Renal pelvis (tissue), 4 donors: ENCODE measurements around the gene ABCB6. TPM values are rescaled to one million over a fixed set of nuclear protein-coding genes. Genes with fewer than 3 reads are reported as not detected.

Experiments used
- DNase-seq: peaks from one replicate; pipeline ENCODE4 v3.0.0-alpha.2; 2013
- polyA plus RNA-seq, 3 donors: library from polyadenylated mRNA; unstranded; fragments of 120-200 nt; gene quantifications; one replicate each; pipeline ENCODE4 v1.2.1, GENCODE V29; 2013; ENCODE audit not compliant: insufficient read length in 3 of 3

ABCB6 gene
- polyA plus RNA-seq, 3 donors = 37.9 to 47.3 (median 44.8) TPM

DNA sequence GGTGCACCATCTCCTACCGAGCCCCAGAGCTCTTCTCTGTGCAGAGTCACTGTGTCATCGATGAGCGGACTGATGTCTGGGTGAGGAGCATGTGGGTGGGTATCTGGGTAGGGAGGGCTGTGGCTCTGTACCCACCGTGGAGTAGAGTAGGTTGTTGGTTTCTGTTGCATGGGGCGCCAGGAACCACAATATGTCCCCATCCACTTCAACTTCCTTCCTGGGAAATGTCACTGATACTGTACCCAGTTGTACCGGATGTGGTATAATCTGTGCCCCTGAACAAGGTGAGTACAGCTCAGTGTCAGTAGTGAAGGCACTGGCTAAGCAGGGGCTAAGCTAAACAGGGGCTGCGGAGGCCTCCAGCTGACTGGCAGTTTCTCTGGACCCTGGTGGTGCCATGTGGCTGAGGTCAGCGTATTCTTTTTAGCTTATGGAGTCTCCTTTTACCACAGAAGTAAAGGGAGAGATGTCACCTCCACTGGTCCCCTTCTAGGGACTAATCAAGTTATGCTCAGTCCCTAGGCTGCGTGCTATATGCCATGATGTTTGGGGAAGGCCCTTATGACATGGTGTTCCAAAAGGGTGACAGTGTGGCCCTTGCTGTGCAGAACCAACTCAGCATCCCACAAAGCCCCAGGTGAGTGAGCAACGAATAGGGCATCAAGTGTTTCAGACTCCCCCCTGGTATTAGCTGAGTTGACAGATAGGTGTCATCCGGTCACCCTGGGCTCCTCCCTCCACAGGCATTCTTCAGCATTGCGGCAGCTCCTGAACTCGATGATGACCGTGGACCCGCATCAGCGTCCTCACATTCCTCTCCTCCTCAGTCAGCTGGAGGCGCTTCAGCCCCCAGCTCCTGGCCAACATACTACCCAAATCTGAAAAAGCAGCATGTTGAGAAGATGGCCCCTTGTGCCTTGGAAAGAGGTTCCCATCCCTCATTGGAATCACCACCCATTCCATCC lies 29.2 kb upstream of the ABCB6 start:
- no peak for DNase-seq

DNA sequence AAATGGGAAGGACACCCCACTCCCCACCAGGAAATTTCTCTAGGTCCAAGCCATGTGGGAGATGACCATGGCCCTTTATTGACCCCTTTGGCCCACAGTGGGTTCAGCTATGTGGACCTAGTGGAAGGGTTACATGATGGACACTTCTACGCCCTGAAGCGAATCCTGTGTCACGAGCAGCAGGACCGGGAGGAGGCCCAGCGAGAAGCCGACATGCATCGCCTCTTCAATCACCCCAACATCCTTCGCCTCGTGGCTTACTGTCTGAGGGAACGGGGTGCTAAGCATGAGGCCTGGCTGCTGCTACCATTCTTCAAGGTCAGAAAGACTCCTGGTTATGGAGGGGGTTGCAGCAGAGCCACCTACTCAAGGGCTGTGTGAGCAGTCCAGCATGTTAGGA lies 27.8 kb upstream of the ABCB6 start:
- DNase-seq = no peak

DNA sequence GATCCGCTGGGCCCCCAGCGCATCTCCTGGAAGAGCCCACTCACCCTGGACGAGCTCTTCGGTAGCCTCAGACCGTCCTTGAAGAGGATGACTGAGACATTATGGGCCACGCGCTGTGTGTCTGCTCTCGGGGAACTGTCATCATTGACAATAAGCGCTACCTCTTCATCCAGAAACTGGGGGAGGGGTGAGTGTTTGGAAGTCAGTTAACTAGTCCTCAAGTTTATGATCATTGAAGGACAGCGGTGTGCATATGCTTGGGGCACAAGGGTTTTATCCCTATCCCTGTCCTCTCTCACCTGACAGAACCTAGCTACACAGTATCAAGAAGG lies 27.1 kb upstream of the ABCB6 start:
- no peak for DNase-seq

DNA sequence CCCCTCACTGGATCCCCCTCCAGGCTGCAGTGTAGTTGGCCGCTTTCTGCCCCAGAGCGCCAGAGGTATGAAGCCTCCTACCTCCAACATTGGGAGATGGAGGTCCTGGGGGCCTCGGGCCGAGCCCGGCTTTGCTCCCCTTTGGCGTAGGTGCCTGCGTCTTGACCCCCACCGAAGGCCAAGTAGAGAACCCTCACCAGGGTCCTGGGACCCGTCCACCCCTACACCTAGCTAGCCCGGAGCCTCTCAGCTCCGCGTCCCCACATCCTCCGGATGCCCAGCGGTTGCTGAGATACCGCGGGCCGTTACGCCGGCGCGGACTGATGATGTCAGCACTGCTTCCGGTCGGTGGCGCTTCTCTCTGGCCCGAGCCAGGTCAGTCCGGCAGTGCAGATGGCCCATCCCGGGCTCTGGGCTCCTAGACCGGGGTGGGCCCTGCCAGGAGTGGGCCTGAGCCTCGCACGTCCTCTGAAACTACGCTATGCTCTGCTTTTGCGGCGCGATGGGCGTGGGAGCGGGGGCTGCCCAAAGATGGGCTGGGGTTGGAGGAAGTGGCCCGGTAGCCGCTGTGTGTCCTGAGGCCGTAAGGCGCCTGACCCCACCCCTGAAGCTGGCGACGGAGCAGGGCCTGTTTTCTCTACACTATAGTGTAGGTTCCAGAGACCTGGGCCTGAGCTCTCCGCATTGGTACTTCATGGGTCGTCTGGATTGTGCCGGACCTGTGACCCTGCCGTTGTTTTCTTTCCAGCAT lies 26.6 kb upstream of the ABCB6 start, which contains the start of the genes GLB1L and STK16:
GLB1L (minus strand) TSS at position 297 of the 751 bp plus-strand sequence. CDS start 1,871 bp downstream, outside the sequence.
STK16 (plus strand) TSS at position 332 of the 751 bp plus-strand sequence. CDS start 521 bp downstream, outside the sequence.
- DNase-seq = peak; percentile 93

DNA sequence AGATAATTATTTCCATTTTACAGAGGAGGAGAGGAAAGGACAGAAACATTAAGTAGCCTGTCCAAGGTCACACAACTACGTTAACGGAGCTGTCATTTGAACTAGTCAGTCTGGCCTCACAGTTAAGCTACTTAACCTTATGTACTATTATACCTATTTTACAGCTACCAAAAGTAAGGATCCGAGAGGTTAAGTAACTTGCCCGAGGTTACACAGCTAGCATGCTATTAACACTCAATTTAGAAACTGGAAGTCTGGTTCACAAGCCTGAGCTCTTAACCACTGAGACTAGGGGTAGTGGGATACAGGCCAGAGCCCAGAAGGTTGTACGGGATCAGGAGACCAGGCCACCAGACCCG lies 26.0 kb upstream of the ABCB6 start:
- DNase-seq = no peak

DNA sequence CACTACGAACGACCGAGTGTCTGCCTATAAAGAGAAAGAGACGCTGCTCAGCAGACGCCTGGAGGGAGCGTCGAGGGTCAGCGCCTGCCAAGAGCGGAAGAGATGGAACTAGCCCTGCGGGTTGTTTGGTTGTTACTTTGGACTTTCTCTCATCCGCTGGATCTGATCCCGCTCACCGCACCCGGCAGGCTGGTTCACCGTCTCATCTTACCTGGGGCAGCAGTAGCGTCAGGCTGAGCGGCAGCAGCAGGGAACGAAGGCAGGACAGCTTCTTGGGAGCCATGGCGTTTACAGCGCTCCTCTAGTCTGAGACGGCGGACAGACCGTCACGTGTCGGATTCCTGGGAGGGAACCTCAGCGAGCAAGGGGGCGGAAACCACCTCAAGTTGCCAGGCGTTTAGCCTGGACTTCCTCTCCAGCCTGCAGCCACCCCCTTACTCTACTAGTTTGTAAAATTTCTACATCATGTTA lies 24.6 kb upstream of the ABCB6 start:
- DNase-seq = no peak

DNA sequence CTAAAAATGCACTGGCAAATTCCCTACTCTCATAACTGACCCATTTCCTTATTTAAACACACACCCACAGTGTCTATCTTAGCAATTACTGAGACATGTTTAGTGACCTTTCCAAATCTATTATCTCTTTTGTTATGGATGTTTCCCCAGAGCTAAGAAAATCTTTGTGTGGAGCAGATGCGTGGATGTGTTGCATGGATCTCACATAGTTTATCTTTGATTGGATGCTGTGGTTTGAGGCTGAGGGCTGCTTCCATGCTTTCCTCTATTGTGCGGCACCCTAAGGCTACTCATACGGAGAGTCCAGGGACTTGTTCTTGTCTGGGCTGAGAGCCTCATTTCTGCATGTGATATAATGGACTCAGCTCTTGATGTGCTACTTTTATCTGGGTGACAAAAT lies 15.6 kb upstream of the ABCB6 start:
- no peak for DNase-seq

DNA sequence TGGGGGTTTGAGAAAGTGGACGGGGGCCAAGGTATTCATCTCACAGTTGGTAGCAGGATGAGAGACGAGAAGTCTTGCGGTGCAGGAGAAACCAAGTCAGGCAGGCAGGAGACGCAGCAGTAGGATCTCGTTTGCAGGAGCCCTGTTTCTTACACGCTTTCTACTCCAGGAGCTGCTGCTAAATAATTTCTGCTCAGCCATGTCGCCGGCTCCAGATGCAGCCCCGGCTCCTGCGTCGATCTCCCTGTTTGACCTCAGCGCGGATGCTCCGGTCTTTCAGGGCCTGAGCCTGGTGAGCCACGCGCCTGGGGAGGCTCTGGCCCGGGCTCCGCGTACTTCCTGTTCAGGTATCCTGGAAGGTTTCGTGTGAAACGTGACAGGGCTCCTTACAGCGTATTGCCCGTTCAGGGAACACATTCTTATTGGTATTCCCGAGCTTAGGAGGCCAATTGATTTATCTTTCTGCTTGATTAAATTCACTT lies 11.3 kb upstream of the ABCB6 start:
- no peak for DNase-seq

DNA sequence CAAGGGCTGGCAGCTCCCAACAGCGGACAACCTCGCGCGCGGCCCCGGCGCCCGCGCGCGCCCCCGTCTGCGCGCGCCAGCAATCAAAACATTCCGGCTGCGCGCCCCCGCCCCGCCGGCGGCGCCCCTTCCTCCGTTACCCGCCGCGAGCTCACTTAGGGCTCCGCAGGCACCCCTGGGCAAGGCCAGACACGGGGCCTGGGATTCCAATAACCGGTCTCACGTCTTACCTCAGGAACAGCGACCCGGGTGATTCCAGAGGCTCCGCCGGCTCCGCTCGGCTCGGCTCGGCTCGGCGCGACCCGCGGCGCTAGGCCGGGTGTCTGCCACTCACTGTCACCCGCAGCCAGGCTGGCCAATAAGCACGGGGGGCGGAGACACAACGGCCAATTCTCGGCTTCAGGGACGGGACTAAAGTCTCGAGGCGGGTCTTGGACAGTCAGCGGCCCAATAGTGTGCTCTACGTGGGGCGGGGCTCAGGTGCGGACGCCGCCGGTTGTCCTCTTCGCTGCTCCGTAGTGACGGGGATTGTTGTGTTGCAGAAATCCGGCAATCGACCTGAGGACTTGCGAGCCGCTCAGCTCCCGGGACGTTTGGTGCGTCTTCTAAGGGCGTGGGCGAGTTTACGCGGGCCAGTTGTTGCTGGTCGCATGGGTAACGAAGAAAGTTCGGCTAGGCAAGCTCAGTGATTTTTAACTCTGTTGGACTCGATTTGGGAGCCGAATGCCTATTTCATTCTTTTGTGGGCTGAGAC lies 10.7 kb upstream of the ABCB6 start, which contains the start of the genes ANKZF1 and ATG9A:
ANKZF1 (plus strand) TSS at position 502 of the 754 bp plus-strand sequence. CDS start 452 bp downstream, outside the sequence.
ATG9A (minus strand) TSS at position 332 of the 754 bp plus-strand sequence. CDS start 1,612 bp downstream, outside the sequence.
- DNase-seq = peak; percentile 99

DNA sequence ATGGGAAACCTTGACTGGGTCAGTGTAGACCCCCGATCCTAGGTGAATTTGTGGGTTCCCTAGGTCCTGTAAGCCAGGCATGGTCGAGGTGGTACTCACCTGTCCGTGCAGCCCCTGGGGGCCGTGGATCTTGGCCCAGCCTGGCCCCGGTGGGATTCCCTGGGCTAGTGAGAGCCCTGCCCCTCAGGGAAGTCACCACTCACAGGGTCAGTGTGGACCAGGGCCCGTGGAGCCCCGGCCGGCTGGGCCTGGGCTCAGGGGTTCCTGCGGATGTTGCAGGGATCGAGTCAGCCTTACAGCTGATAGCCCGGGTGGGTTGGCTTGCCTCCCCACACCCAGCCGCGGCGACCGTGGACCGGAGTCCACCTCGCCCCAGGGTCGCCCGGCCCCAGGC lies 10.2 kb upstream of the ABCB6 start:
- no peak for DNase-seq

DNA sequence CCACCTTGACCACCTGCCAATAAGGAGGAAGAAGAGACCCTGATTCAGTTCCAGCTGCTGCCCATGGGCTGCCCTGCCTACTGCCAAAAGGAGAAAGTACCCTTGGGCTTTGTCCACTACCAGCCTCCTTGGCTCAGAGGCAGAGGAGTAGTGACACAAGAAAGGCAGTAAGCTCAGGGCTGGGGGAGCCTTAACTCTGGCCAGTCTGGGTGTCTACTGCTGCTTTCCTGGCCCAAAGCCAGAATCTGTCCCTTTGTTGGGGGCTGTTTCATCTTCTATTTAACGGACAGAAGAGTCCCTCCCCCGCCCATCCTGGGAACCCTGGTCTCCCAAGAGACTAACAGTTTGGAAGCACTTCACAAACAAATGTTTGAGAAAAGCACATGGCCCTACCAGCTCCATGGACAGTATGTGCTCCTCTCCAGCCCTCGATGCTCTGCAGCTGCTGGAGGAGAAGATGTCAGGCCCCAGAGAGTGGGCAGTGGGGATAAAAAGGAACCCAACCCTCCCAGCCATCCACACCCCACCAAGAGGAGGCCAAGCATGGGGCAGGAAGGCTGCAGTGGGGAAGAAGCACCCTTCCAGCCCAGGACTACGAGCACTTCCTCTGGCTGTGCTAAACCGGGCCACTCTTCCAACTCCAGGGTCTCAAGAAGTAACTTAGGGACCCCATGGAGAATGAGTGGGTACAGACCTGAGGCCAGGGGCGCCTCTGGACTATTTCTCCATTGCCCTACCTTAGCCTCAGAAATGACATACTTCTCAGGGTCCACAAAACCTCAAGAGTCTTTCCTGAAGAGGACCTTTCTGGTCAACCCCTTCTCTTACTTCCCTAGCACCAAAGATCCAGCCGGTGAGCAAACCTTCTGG lies 9.5 kb upstream of the ABCB6 start:
- DNase-seq = no peak

DNA sequence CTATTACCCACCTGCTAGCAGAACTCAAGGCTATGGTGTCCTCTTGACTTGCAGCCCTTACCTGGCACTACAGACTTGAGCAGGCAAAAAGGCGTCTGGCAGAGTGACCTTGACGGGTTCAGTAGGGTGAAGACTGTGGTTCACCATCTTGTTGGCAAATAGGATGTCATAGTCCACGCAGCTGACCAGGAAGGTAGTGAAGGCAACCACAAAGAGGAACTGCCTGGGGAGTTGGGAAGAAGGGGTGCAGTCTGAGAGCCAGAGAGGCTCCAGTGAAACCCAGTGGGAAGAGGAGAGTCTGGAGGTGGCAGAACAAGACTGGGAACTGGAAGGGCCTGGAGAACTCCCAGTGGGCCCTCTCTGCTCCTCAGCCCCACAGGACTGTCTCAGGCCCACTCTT lies 6.6 kb upstream of the ABCB6 start:
- no peak for DNase-seq

DNA sequence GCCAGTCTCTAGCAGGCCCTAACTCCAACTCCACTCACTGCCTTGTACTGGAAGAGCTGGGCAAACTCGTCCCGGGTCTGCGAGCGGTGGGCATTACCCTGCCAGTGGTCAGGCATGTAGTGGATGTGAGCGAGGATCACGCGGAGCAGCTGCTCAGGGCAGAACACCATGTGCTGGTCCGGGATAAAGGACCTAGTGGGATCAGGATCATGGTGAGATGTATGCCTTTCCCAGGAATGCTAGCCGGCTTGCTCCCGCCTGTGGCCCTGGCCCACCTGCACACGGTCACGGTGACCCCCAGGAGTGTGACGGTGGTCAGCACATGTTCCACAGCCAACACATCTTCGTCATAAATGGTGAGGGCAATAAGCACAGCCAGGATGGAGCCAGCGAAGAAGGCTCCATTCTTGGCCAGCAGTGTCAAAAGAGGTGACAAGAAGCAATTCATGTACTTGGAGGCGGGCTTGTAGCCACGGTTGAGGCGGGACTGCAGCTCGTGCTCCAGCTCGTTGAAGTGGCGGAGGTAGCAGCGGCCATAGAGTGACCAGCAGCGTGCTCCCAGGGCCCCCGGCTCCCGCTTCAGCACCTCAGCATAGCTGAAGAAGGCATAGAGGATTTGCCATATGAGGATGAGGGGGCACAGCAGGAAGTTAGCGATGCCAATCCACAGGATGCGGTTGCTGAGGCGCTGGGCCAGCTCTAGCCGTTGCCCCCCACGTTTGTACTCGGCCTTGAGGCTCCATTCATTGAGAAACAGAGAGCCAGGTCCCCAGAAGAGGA lies 5.3 kb upstream of the ABCB6 start:
- no peak for DNase-seq

DNA sequence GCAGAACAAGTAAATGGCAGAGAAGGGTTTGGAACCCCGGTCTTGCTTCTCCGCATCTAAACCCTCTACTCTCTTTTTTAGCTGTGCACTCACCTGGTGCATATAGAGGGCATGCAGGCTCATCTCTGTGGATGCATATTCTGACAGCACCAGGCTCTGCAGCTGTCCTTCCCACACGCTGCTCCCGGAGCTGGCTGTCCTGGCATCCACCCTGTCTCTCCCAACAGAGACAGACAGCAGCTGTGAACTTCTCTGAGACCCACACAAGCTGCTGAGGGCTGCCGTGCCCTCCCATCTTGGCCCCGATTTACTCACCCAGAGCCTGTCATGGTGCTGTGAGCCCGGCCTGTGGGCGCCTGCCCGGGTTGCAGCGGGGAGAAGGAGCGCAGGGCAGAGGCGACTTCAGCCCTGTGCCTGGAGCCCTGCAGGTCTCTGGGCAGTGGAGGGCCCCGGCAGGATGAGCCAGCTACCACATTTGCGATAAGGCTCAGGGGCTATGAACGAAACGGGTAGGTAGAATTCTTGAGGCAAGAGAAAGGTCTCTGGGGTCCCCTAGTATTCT lies 3.3 kb upstream of the ABCB6 start:
- DNase-seq = no peak

DNA sequence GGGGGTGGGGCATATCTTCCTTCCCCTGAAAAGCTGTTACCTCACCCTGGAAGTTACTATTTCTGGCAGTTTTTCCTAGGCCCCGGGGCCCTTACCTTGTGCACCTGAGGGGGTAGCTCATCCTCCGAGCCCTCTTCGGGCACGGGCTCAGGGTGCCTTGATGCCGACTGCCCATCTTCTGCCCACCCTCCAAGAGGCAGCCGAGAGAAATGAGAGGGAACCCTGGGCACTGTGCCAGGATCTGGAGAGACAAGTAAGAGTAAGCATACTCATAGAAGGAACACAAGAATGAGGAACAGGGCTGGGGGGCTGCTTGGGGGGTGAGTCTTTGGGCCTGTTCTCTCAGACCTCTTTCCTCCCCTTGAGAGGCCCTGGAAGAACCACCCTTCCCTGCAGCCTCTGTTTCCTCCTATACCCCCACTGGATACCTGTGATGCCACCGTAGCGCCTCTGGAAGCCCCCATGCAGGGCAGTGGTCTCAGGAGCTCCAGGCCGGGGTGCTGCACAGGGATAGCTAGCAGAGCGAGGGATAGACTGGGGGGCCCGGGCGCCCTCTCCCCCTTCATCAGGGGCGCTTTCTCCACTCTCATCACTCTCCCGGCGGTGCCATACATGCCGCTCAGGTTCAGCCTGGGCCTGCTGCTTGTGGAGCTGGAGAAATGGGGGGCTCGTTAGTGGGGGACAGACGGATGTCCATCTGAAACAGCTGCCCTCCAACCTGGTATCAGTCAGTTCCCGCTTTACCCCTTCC lies 2.1 kb upstream of the ABCB6 start:
- DNase-seq = no peak

DNA sequence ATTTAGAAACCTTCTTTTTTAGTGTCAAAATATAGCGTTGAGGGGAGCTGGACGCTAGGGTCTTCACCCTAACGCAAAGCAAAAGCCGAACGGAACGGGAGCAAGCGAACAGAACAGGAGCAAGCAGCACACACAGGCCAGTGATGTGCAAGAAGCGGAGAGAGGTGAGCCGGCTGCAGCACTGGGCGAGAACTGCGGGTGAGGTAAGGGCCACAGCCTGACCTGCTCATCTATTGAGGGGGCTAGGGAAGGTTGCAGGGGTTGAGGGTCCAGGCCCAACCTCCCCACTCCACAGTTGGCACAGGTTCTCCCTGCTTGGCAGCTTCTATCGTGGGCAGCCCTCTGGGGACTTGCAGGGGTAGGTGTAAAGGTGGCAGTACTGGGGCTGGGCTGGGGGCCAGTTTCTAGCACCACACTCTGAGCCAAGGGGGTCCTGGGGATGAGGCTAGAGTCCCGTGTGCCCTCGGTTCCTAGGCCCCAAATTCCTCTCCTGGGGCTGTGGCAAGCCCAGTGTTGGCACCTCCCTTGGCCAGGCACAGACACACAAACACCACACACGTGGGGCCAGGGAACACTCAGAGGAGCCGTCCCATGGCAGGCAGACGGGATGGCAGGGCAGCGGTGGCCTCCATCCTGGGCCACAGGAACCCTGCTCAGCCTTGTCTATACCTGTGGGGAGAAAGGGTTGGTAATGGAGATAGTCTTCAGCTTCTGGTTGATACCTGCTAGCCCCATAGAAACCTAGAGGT lies 1.2 kb upstream of the ABCB6 start:
- no peak for DNase-seq

DNA sequence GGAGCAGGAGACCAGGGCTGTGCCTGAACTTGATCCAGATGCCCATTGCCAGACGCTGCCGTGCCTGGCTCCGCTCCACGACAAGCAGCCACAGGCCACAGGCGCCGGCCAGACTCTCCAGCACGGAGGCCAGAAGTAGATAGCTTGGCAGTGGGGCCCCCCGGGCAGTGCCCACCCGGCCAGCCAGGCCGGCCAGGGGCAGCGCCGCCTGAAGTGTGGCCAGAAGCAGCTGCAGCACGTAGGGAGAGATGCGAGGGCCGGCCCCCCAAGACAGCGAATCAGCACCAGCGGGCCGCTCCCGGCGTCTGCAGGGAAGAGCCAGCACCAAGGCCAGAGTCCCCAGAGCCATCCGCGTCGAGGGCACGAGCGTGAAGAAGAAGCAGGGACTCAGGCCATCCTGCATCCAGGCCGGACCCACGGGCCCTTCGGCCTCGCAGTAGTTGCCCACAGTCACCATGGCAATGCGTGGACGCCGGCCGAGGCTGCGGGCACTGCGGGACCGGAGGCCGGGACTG lies 484 bp downstream of the ABCB6 start:
- DNase-seq = no peak

DNA sequence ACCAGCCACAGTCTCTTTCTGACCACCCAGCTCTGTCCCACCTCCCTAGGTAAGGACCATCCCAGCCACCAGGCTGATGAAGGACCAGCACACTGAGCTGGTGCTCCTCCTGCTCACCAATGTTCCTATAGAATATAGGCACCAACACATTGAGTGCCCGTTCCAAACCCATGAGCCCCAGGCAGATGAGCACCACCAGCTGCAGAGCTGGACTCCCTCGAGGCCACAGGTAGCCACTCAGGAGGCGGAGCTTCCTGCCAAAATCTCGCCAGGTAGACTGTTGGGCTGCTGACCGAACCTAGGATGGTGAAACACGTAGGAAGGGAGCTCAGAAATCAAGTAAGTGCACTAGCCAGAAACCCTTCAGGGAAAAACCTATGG lies 2.2 kb downstream of the ABCB6 start:
- no peak for DNase-seq
